BE2C (cell line): ENCODE measurements around the gene CDKN2D.
A peak's percentile ranks its signal among the peaks of the same experiment; 100 is the strongest.
"Not testable (repeated sequence)": the region's sequence is repeated elsewhere in the genome, so short reads cannot be mapped to it uniquely, and the experiment has no call there.

Experiments used
- DNase-seq: peaks from one replicate; pipeline ENCODE4 v3.0.0-alpha.2; 2020
- H3K27me3 ChIP-seq: fragments of 250-450 bp; sonication (Bioruptor Pico); 2 replicates; pipeline ENCODE4 v1.5.1; 2020; ENCODE audit warnings: mild to moderate bottlenecking
- H3K36me3 ChIP-seq: fragments of 250-450 bp; sonication (Bioruptor Pico); 2 replicates; pipeline ENCODE4 v1.5.1; 2020; ENCODE audit warnings: mild to moderate bottlenecking
- H3K4me1 ChIP-seq: fragments of 250-450 bp; sonication (Bioruptor Pico); 2 replicates; pipeline ENCODE4 v1.5.1; 2020
- H3K4me3 ChIP-seq: 2 replicates; pipeline ENCODE4 v1.5.1; 2011; ENCODE audit warnings: low read depth, low read length
- H3K9me3 ChIP-seq: fragments of 250-450 bp; sonication (Bioruptor Pico); 2 replicates; pipeline ENCODE4 v1.5.1; 2020
- CTCF ChIP-seq: IDR thresholded peaks from 2 replicates; pipeline ENCODE4 v1.5.1; 2012; ENCODE audit warnings: mild to moderate bottlenecking, low read depth, low read length

The CDKN2D gene

GRCh38 chr19:10574462-10574861 is 5.7 kb upstream of the CDKN2D start:
- no peak for DNase-seq

GRCh38 chr19:10573793-10574192 is 5.0 kb upstream of the CDKN2D start:
- not testable (repeated sequence) for DNase-seq, H3K4me3 ChIP-seq, H3K36me3 ChIP-seq, H3K9me3 ChIP-seq, H3K4me1 ChIP-seq, H3K27me3 ChIP-seq

More at GRCh38 chr19:10574462-10574861, 5.7 kb upstream of the CDKN2D start:
- Histone ChIP-seq H3K36me3 (no peaks in the 10 kb centered on the region), H3K4me1 (no peaks in the 10 kb centered on the region), H3K4me3 (no peak overlapping the region), H3K9me3 (no peaks in the 10 kb centered on the region), H3K27me3 (no peaks in the 10 kb centered on the region)
- TF ChIP-seq CTCF = no peak

- no peak for DNase-seq
- peaks cover 5% of the 10 kb centered on the region for H3K4me1 ChIP-seq
- no peak for TF ChIP-seq CTCF
These were observed 535 bp downstream of the CDKN2D start for GRCh38 chr19:10568062-10568825.

GRCh38 chr19:10567656-10568055 is 1.1 kb downstream of the CDKN2D start:
- TF ChIP-seq CTCF = no peak
- DNase-seq = no peak

More at GRCh38 chr19:10568062-10568825, 535 bp downstream of the CDKN2D start:
- peaks cover 5% of the 10 kb centered on the region; the same call in 1 of the 2 replicates for H3K36me3 ChIP-seq
- H3K4me3 ChIP-seq = peak overlapping the region; percentile 63
- H3K27me3 ChIP-seq = no peaks in the 10 kb centered on the region
- H3K9me3 ChIP-seq = no peaks in the 10 kb centered on the region

GRCh38 chr19:10566658-10567410 is 1.9 kb downstream of the CDKN2D start:
- H3K27me3 ChIP-seq = no peaks in the 10 kb centered on the region
- DNase-seq = no peak
- no peak overlapping the region for H3K4me3 ChIP-seq

More at GRCh38 chr19:10567656-10568055, 1.1 kb downstream of the CDKN2D start:
- Histone ChIP-seq H3K4me1 (peaks cover 5% of the 10 kb centered on the region), H3K4me3 (peak overlapping the region; percentile 63), H3K36me3 (peaks cover 6% of the 10 kb centered on the region), H3K9me3 (no peaks in the 10 kb centered on the region), H3K27me3 (no peaks in the 10 kb centered on the region)

GRCh38 chr19:10566408-10566657 is 2.4 kb downstream of the CDKN2D start:
- H3K4me3 ChIP-seq = peak overlapping the region; percentile 72
- peaks cover 5% of the 10 kb centered on the region for H3K4me1 ChIP-seq

More at GRCh38 chr19:10566658-10567410, 1.9 kb downstream of the CDKN2D start:
- no peak for TF ChIP-seq CTCF
- H3K4me1 ChIP-seq = peaks cover 5% of the 10 kb centered on the region
- no peaks in the 10 kb centered on the region for H3K9me3 ChIP-seq
- peaks cover 6% of the 10 kb centered on the region for H3K36me3 ChIP-seq

More at GRCh38 chr19:10566408-10566657, 2.4 kb downstream of the CDKN2D start:
- no peak for DNase-seq
- TF ChIP-seq CTCF = no peak
- H3K36me3 ChIP-seq = peaks cover 6% of the 10 kb centered on the region
- H3K27me3 ChIP-seq = no peaks in the 10 kb centered on the region
- H3K9me3 ChIP-seq = no peaks in the 10 kb centered on the region
